HepG2 (cell line): ENCODE data around the gene OR52I2. TPM values are rescaled to one million over a fixed set of nuclear protein-coding genes. Genes with fewer than 3 reads are reported as not detected.
A peak's percentile ranks its signal among the peaks of the same experiment; 100 is the strongest.

Experiments used
- ATAC-seq: fragments of 200-7000 bp; cut with Tn5 transposase; 3 replicates; pipeline ENCODE4 v1.9.1; 2020; ENCODE audit warnings: mild to moderate bottlenecking, moderate library complexity
- BruUV-seq: library from RNA; stranded (reverse); fragments of 400-500 nt; replicated peaks from 2 replicates; lab custom pipeline; 2021; lab: Mats Ljungman, UMichigan
- CTCF ChIA-PET: fragments of 300-600 bp; formaldehyde crosslinking; extraction: SDS; loops from one replicate; lab custom pipeline; 2021; ENCODE audit warnings: low total read pairs, inconsistent platforms, low intra/inter-chr PET ratio; lab: Yijun Ruan, JAX
- POLR2A ChIA-PET: fragments of 350-600 bp; sonication (Branson Sonifier 250); formaldehyde crosslinking; loops from one replicate; lab custom pipeline; 2020; ENCODE audit warnings: antibody characterized with exemption, inconsistent platforms; lab: Yijun Ruan, JAX
- DNase-seq: peaks from one replicate; pipeline ENCODE4 v3.0.0-alpha.2; 2015; ENCODE audit warnings: low spot score
- FAIRE-seq: peaks from 3 replicates; lab custom pipeline; 2011; peaks lifted over from hg19 to GRCh38; lab: Jason Lieb, UNC
- H2AFZ ChIP-seq: one replicate; pipeline ENCODE4 v1.6.1; 2011; ENCODE audit warnings: low read length, inconsistent platforms
- H3K27ac ChIP-seq: fragments of 300-600 bp; 3 replicates; pipeline ENCODE4 v1.8.0; 2011; ENCODE audit warnings: mixed run types, mild to moderate bottlenecking, mixed read lengths, low read length, inconsistent platforms; ENCODE audit not compliant: insufficient read depth; ENCODE audit errors: extremely low read length
- H3K27me3 ChIP-seq, 2 experiments: fragments of 200-600 bp in 1 of 2; 2 replicates in 1 of 2; 3 replicates in 1 of 2; pipeline versions ENCODE4 v1.6.0 to v1.8.0; 2011; ENCODE audit warnings: low read length in 2 of 2, mild to moderate bottlenecking in 2 of 2, moderate library complexity in 2 of 2, inconsistent platforms in 1 of 2; ENCODE audit not compliant: insufficient read depth in 2 of 2, control insufficient read depth in 1 of 2
- H3K36me3 ChIP-seq, 2 experiments: fragments of 200-600 bp in 1 of 2; replicated peaks in 1 of 2; 2 replicates in 1 of 2; 3 replicates in 1 of 2; pipeline versions ENCODE4 v1.5.1 to v1.8.0; 2011; ENCODE audit warnings: low read length in 2 of 2, inconsistent platforms in 1 of 2; ENCODE audit not compliant: insufficient read depth in 2 of 2, control insufficient read depth in 1 of 2
- H3K4me1 ChIP-seq: 2 replicates; pipeline ENCODE4 v1.5.1; 2012; ENCODE audit warnings: low read length, inconsistent platforms; ENCODE audit not compliant: insufficient read depth
- H3K4me2 ChIP-seq: 2 replicates; pipeline ENCODE4 v1.6.0; 2011; ENCODE audit warnings: low read depth, low read length, inconsistent platforms
- H3K4me3 ChIP-seq, 3 experiments: fragments of 200-600 bp in 1 of 3; sonication (generic), shearing (Covaris generic) in 1 of 3; replicated peaks in 1 of 3; 2 replicates each; pipeline ENCODE4 v1.5.1; 2011 to 2016; ENCODE audit warnings: low read length in 3 of 3, inconsistent platforms in 2 of 3, low read depth in 2 of 3, mild to moderate bottlenecking in 2 of 3, control low read depth in 1 of 3, mixed read lengths in 1 of 3; ENCODE audit not compliant: insufficient read depth in 1 of 3
- H3K79me2 ChIP-seq: one replicate; pipeline ENCODE4 v1.6.1; 2011; ENCODE audit warnings: low read length, inconsistent platforms; ENCODE audit not compliant: insufficient read depth
- H3K9ac ChIP-seq: 2 replicates; pipeline ENCODE4 v1.6.0; 2011; ENCODE audit warnings: mild to moderate bottlenecking, low read depth, low read length, inconsistent platforms; ENCODE audit not compliant: insufficient read depth
- H3K9me3 ChIP-seq: 2 replicates; pipeline ENCODE4 v1.5.1; 2012; ENCODE audit warnings: mild to moderate bottlenecking, low read length
- H4K20me1 ChIP-seq: 2 replicates; pipeline ENCODE4 v1.6.0; 2011; ENCODE audit warnings: inconsistent platforms, mild to moderate bottlenecking, low read length, moderate library complexity; ENCODE audit not compliant: insufficient read depth
- ATF1 ChIP-seq: IDR thresholded peaks from 2 replicates; pipeline ENCODE4 v1.6.1; 2016; ENCODE audit warnings: mild to moderate bottlenecking, control low read depth
- GFI1 ChIP-seq: sonication (generic); formaldehyde crosslinking; IDR thresholded peaks from 2 replicates; pipeline ENCODE4 v1.5.0; 2020; ENCODE audit warnings: missing genetic modification reagents, mild to moderate bottlenecking, borderline replicate concordance
- KDM2A ChIP-seq: sonication (generic); formaldehyde crosslinking; IDR thresholded peaks from 2 replicates; pipeline ENCODE4 v1.4.0; 2020; ENCODE audit warnings: low read depth, missing genetic modification reagents, borderline replicate concordance
- PCBP1 ChIP-seq: fragments of 200-400 bp; formaldehyde crosslinking; IDR thresholded peaks from 2 replicates; pipeline ENCODE4 v1.6.1; 2017; ENCODE audit warnings: mild to moderate bottlenecking, low read depth, low read length, borderline replicate concordance
- PCBP2 ChIP-seq: fragments of 200-400 bp; formaldehyde crosslinking; optimal IDR thresholded peaks from 2 replicates; pipeline ENCODE3; 2018; ENCODE audit warnings: low read length, low read depth; ENCODE audit not compliant: poor library complexity, severe bottlenecking
- RAD21 ChIP-seq: fragments of 450-650 bp; formaldehyde crosslinking; IDR thresholded peaks from 2 replicates; pipeline ENCODE4 v1.5.0; 2020; ENCODE audit warnings: mild to moderate bottlenecking
- RCOR2 ChIP-seq: IDR thresholded peaks from 2 replicates; pipeline ENCODE4 v1.6.1; 2016; ENCODE audit warnings: missing biosample characterization, missing genetic modification reagents
- SMC3 ChIP-seq: IDR thresholded peaks from 2 replicates; pipeline ENCODE4 v1.6.1; 2011; ENCODE audit warnings: low read length, improper control_type of control experiment
- SOX6 ChIP-seq, 2 experiments: fragments of 450-650 bp in 1 of 2; sonication (generic) in 1 of 2; formaldehyde crosslinking in 1 of 2; IDR thresholded peaks; 2 replicates each; pipeline versions ENCODE4 v1.4.0 to v1.6.1; 2017 to 2020; ENCODE audit warnings: antibody characterized with exemption in 1 of 2, mild to moderate bottlenecking in 1 of 2, missing genetic modification reagents in 1 of 2
- TAF1 ChIP-seq: sonication (generic); formaldehyde crosslinking; IDR thresholded peaks from 2 replicates; pipeline ENCODE4 v1.4.0; 2020; ENCODE audit warnings: missing genetic modification reagents
- TFDP1 ChIP-seq: IDR thresholded peaks from 2 replicates; pipeline ENCODE4 v1.6.1; 2016; ENCODE audit warnings: missing compliant biosample characterization, missing genetic modification reagents, borderline replicate concordance
- USF2 ChIP-seq, 2 experiments: sonication (generic) in 1 of 2; formaldehyde crosslinking in 1 of 2; IDR thresholded peaks; 2 replicates each; pipeline versions ENCODE4 v1.5.1 to v1.6.1; 2011 to 2020; ENCODE audit warnings: borderline replicate concordance in 1 of 2, low read depth in 1 of 2, low read length in 1 of 2, mild to moderate bottlenecking in 1 of 2, missing genetic modification reagents in 1 of 2, moderate library complexity in 1 of 2
- XRCC5 ChIP-seq: fragments of 200-400 bp; formaldehyde crosslinking; optimal IDR thresholded peaks from 2 replicates; pipeline ENCODE3; 2017; ENCODE audit warnings: mild to moderate bottlenecking, low read length
- ZNF589 ChIP-seq: sonication (generic); formaldehyde crosslinking; conservative IDR thresholded peaks from 2 replicates; pipeline ENCODE4 v1.8.0; 2022; ENCODE audit warnings: mild to moderate bottlenecking, moderate library complexity, missing genetic modification reagents
- WGBS: methylation state at CpG from one replicate; pipeline ENCODE4 v1.1.6; 2017; ENCODE audit warnings: low lambda C conversion rate; 5-methylcytosine and 5-hydroxymethylcytosine counted together
- in situ Hi-C: cut with HindIII; loops from 2 replicates; pipeline ENCODE4 v1.10.0; 2017; ENCODE audit warnings: low pct_unique_long_range_greater_than_20kb; ENCODE audit not compliant: extremely low pct_ligation_motif_present
- intact Hi-C: fragments of 100-400 bp; cut with micrococcal nuclease; formaldehyde crosslinking; loops from one replicate; pipeline ENCODE4 v1.10.0; 2022; ENCODE audit not compliant: unreplicated experiment
- polyA plus RNA-seq, 8 experiments: library from polyadenylated mRNA; depleted of rRNA in 3 of 8; stranded (reverse) in 7 of 8; unstranded in 1 of 8; fragments of >200 nt; fragmentation: Illumina TruSeq in 4 of 8; extraction: Trizol in 4 of 8; gene quantifications; 2 replicates each; pipeline versions ENCODE4 v1.2.1 to v1.2.3, GENCODE V29; 2011 to 2016; ENCODE audit warnings: low read depth in 4 of 8, missing spikeins in 1 of 8, mixed read lengths in 1 of 8; ENCODE audit not compliant: insufficient read depth in 1 of 8
- total RNA-seq, 5 experiments: library from RNA; depleted of rRNA; stranded (reverse); fragments of >200 nt; fragmentation: Illumina TruSeq; extraction: Trizol; gene quantifications; 2 replicates each; pipeline ENCODE4 v1.2.3, GENCODE V29; 2016; ENCODE audit warnings: low read depth in 1 of 5

OR52I2 gene
- total and polyA plus RNA-seq, 2 of the 13 experiments (the other 11 are each of a cell fraction or from before 2014, with no cell fraction given) = not detected

GRCh38 chr11:4636136-4636535, 54.6 kb downstream of the OR52I2 start:
- Histone ChIP-seq H3K9ac (no peak overlapping the region), H3K79me2 (no peaks in the 10 kb centered on the region), H4K20me1 (peaks cover 6% of the 10 kb centered on the region; the same call in 1 of the 2 replicates), H3K27me3 (peaks cover 0 to 16% of the 10 kb centered on the region in 2 experiments; a peak in 4 of 5 replicates), H3K4me2 (no peak overlapping the region), H3K4me1 (no peaks in the 10 kb centered on the region), H3K9me3 (no peaks in the 10 kb centered on the region), H3K27ac (no peak overlapping the region), H2AFZ (no peak overlapping the region), H3K36me3 (no peaks in the 10 kb centered on the region), H3K4me3 (no peak overlapping the region)
- FAIRE-seq = no peak
- intact Hi-C loops = no loop called here
- WGBS = 3% methylated on average over 1 of the region's 2 CpGs
- no TSS peak for BruUV-seq
- no peak for TF ChIP-seq SOX6 (IDR thresholded peaks at IDR 0.05)
- TF ChIP-seq SOX6 (CRISPR knock-in tag; IDR thresholded peaks at IDR 0.05) = no peak
- no peak for TF ChIP-seq GFI1 (CRISPR knock-in tag)
- TF ChIP-seq TAF1 = no peak
- in situ Hi-C loops = loop anchor here (5.0 kb wide), 1 partner anchor 371 kb away; no protein-coding TSS in a partner anchor
- ChIA-PET CTCF (interaction anchor here (2.0 kb wide), 1 partner anchor 368 kb away, joined by 13 read pairs; no protein-coding TSS in a partner anchor), POLR2A (no interaction called here)
- no peak for ATAC-seq
- DNase-seq = no peak

- Histone ChIP-seq H3K9me3 (no peaks in the 10 kb centered on the region), H3K4me3 (no peak within 1 kb of the TSS), H4K20me1 (peaks cover 6% of the 10 kb centered on the region; the same call in 1 of the 2 replicates), H3K9ac (no peak within 1 kb of the TSS), H3K27ac (no peak within 1 kb of the TSS), H3K4me2 (no peak within 1 kb of the TSS), H3K79me2 (no peaks in the 10 kb centered on the region), H2AFZ (no peak within 1 kb of the TSS), H3K4me1 (no peaks in the 10 kb centered on the region), H3K27me3 (peaks cover 0 to 16% of the 10 kb centered on the region in 2 experiments; a peak in 4 of 5 replicates), H3K36me3 (no peaks in the 10 kb centered on the region)
- peak; percentile 96 for ATAC-seq
- intact Hi-C loops (loop anchor here (1.0 kb wide), 1 partner anchor 367 kb away; no protein-coding TSS in a partner anchor), in situ Hi-C loops (loop anchor here (5.0 kb wide), 1 partner anchor 370 kb away; no protein-coding TSS in a partner anchor)
- FAIRE-seq = peak; percentile 51
- ChIA-PET CTCF (interaction anchor here (2.0 kb wide), 1 partner anchor 367 kb away, joined by 13 read pairs; no protein-coding TSS in a partner anchor), POLR2A (no interaction called here)
- BruUV-seq = no TSS peak
- peak; percentile 41 for DNase-seq
- WGBS = 11% methylated on average over 14 of the region's 21 CpGs
- peak; percentile 74 for TF ChIP-seq XRCC5
- no peak for TF ChIP-seq RCOR2 (CRISPR knock-in tag)
- no peak for TF ChIP-seq PCBP1
- no peak for TF ChIP-seq ATF1 (CRISPR knock-in tag)
- TF ChIP-seq USF2 (IDR thresholded peaks at IDR 0.05; ENCODE audit: low read depth, low read length) = no peak
- TF ChIP-seq USF2 (CRISPR knock-in tag; IDR thresholded peaks at IDR 0.05; ENCODE audit: borderline replicate concordance) = no peak
- TF ChIP-seq RAD21 (CRISPR knock-in tag) = peak; percentile 45
- TF ChIP-seq SMC3 = peak; percentile 68
- TF ChIP-seq TFDP1 = no peak
- TF ChIP-seq KDM2A (CRISPR knock-in tag) = peak; percentile 48; the same call in 1 of the 2 replicates
- TF ChIP-seq PCBP2 = no peak
- TF ChIP-seq ZNF589 = no peak
Measured at GRCh38 chr11:4636962-4637661, 55.6 kb downstream of the OR52I2 start, which contains the start of gene OR51D1. Gene OR51D1, plus strand, starts transcription at chr11:4637477. Its CDS starts 2,314 bp downstream, at chr11:4639791.
